OCI-M1 (cell line): Measurements from ENCODE around the gene PRXL2B.
"Not testable (repeated sequence)": the region's sequence is repeated elsewhere in the genome, so short reads cannot be mapped to it uniquely, and the experiment has no call there.

Source experiments
- DNase-seq: peaks from one replicate; lab custom pipeline; 2025; lab: John Stamatoyannopoulos, UW

Gene PRXL2B

GRCh38 chr1:2564006-2564814 lies 22.4 kb upstream of the PRXL2B start:
- no peak for DNase-seq

- no peak for DNase-seq
Observed at GRCh38 chr1:2564815-2565374, 21.7 kb upstream of the PRXL2B start.

GRCh38 chr1:2566101-2567045 lies 20.2 kb upstream of the PRXL2B start:
- DNase-seq = no peak

- no peak for DNase-seq
Observed at GRCh38 chr1:2567083-2567679, 19.4 kb upstream of the PRXL2B start.

- not testable (repeated sequence) for DNase-seq
Observed at GRCh38 chr1:2568187-2568816, 18.3 kb upstream of the PRXL2B start.

- DNase-seq = no peak
Observed at GRCh38 chr1:2569060-2569459, 17.5 kb upstream of the PRXL2B start.

GRCh38 chr1:2569703-2570102 lies 16.9 kb upstream of the PRXL2B start:
- not testable (repeated sequence) for DNase-seq

- no peak for DNase-seq
Observed at GRCh38 chr1:2570332-2570731, 16.2 kb upstream of the PRXL2B start.

GRCh38 chr1:2571348-2571747 lies 15.2 kb upstream of the PRXL2B start:
- no peak for DNase-seq

GRCh38 chr1:2573250-2573920 lies 13.2 kb upstream of the PRXL2B start:
- DNase-seq = no peak

GRCh38 chr1:2574350-2574749 lies 12.2 kb upstream of the PRXL2B start:
- no peak for DNase-seq

GRCh38 chr1:2575801-2576663 lies 10.5 kb upstream of the PRXL2B start:
- no peak for DNase-seq

GRCh38 chr1:2577565-2578075 lies 9.0 kb upstream of the PRXL2B start:
- DNase-seq = not testable (repeated sequence)

- no peak for DNase-seq
Observed at GRCh38 chr1:2578758-2579118, 7.8 kb upstream of the PRXL2B start.

GRCh38 chr1:2580691-2581090 lies 5.9 kb upstream of the PRXL2B start:
- DNase-seq = no peak

- no peak for DNase-seq
Observed at GRCh38 chr1:2582391-2582790, 4.2 kb upstream of the PRXL2B start.

- no peak for DNase-seq
Observed at GRCh38 chr1:2583331-2583791, 3.2 kb upstream of the PRXL2B start.

- DNase-seq = no peak
Observed at GRCh38 chr1:2583871-2584351, 2.7 kb upstream of the PRXL2B start.

GRCh38 chr1:2584686-2585317 lies 1.8 kb upstream of the PRXL2B start:
- DNase-seq = no peak
